GM23338 (cell line): ENCODE data around the gene PILRB. TPM values are rescaled to one million over a fixed set of nuclear protein-coding genes. Genes with fewer than 3 reads are reported as not detected.

Experiments used
- ATAC-seq: fragments of 200-7000 bp; cut with Tn5 transposase; 3 replicates; pipeline ENCODE4 v1.9.1; 2020
- DNase-seq: peaks from one replicate; pipeline ENCODE4 v3.0.0-alpha.2; 2015; ENCODE audit warnings: low spot score
- H2AFZ ChIP-seq: fragments of 200-600 bp; sonication (generic); 2 replicates; pipeline ENCODE4 v1.8.0; 2016; ENCODE audit warnings: antibody characterized with exemption, mild to moderate bottlenecking, moderate library complexity
- H3F3A ChIP-seq: fragments of 200-600 bp; sonication (generic); replicated peaks from 2 replicates; pipeline ENCODE4 v1.8.0; 2017; ENCODE audit warnings: antibody characterized with exemption, mixed run types, low read depth
- H3K27ac ChIP-seq: fragments of 200-600 bp; sonication (generic); 2 replicates; pipeline ENCODE4 v1.6.1; 2016; ENCODE audit warnings: low read depth
- H3K27me3 ChIP-seq: fragments of 200-600 bp; sonication (generic); 2 replicates; pipeline ENCODE4 v1.8.0; 2016; ENCODE audit warnings: mild to moderate bottlenecking, mixed run types, moderate library complexity; ENCODE audit not compliant: insufficient read depth
- H3K36me3 ChIP-seq: fragments of 200-600 bp; sonication (generic); 2 replicates; pipeline ENCODE4 v1.8.0; 2016; ENCODE audit warnings: mild to moderate bottlenecking; ENCODE audit not compliant: insufficient read depth
- H3K4me1 ChIP-seq: fragments of 200-600 bp; sonication (generic); 2 replicates; pipeline ENCODE4 v1.8.0; 2016; ENCODE audit warnings: mild to moderate bottlenecking, moderate library complexity; ENCODE audit not compliant: insufficient read depth
- H3K4me2 ChIP-seq: fragments of 200-600 bp; sonication (generic); 2 replicates; pipeline ENCODE4 v1.7.1; 2017; ENCODE audit warnings: mixed run types
- H3K4me3 ChIP-seq: fragments of 200-600 bp; sonication (generic); 2 replicates; pipeline ENCODE4 v1.6.1; 2016; ENCODE audit warnings: mixed run types
- H3K79me2 ChIP-seq: fragments of 200-600 bp; sonication (generic); replicated peaks from 2 replicates; pipeline ENCODE4 v1.8.0; 2017; ENCODE audit warnings: mild to moderate bottlenecking; ENCODE audit not compliant: insufficient read depth
- H3K9me2 ChIP-seq: fragments of 200-600 bp; sonication (generic); 2 replicates; pipeline ENCODE4 v1.8.0; 2017; ENCODE audit not compliant: insufficient read depth
- H4K20me1 ChIP-seq: fragments of 200-600 bp; sonication (generic); replicated peaks from 2 replicates; pipeline ENCODE4 v1.8.0; 2017; ENCODE audit warnings: mild to moderate bottlenecking; ENCODE audit not compliant: insufficient read depth
- H3K27ac Mint-ChIP-seq: 2 replicates; pipeline ENCODE4 v1.8.0; 2020; ENCODE audit warnings: inconsistent platforms, mild to moderate bottlenecking, moderate library complexity, mixed read lengths
- H3K27me3 Mint-ChIP-seq: 3 replicates; pipeline ENCODE4 v1.8.0; 2022; ENCODE audit warnings: low read depth, mild to moderate bottlenecking, moderate library complexity, mixed read lengths, inconsistent platforms; ENCODE audit not compliant: insufficient read depth, poor library complexity
- H3K36me3 Mint-ChIP-seq: 3 replicates; pipeline ENCODE4 v1.8.0; 2021; ENCODE audit warnings: low read depth, mild to moderate bottlenecking, inconsistent platforms, moderate library complexity, mixed read lengths
- H3K4me1 Mint-ChIP-seq: 3 replicates; pipeline ENCODE4 v1.8.0; 2020; ENCODE audit warnings: mild to moderate bottlenecking, inconsistent platforms, mixed read lengths
- H3K4me3 Mint-ChIP-seq: 3 replicates; pipeline ENCODE4 v1.8.0; 2021; ENCODE audit warnings: moderate library complexity, mild to moderate bottlenecking, inconsistent platforms, mixed read lengths
- H3K9me3 Mint-ChIP-seq: 3 replicates; pipeline ENCODE4 v1.8.0; 2020; ENCODE audit warnings: moderate library complexity, mild to moderate bottlenecking, inconsistent platforms, mixed read lengths
- CTCF ChIP-seq, 2 experiments: fragments of 200-600 bp in 1 of 2; sonication (generic) in 1 of 2; conservative IDR thresholded peaks; 2 replicates each; pipeline versions ENCODE4 v1.5.1 to v1.6.1; 2016 to 2017; ENCODE audit warnings: antibody characterized with exemption in 2 of 2, low read depth in 2 of 2, mild to moderate bottlenecking in 2 of 2, moderate library complexity in 1 of 2
- EZH2 ChIP-seq: fragments of 200-600 bp; sonication (generic); IDR thresholded peaks from one replicate; pipeline ENCODE4 v1.8.0; 2017; ENCODE audit warnings: antibody characterized with exemption, mild to moderate bottlenecking, low read depth; ENCODE audit not compliant: unreplicated experiment
- EZH2phosphoT487 ChIP-seq: fragments of 200-600 bp; sonication (generic); IDR thresholded peaks from one replicate; pipeline ENCODE4 v1.8.1; 2018; ENCODE audit warnings: antibody characterized with exemption; ENCODE audit not compliant: unreplicated experiment
- JUNB ChIP-seq: IDR thresholded peaks from one replicate; pipeline ENCODE4 v1.6.1; 2016; ENCODE audit warnings: antibody characterized with exemption; ENCODE audit not compliant: unreplicated experiment
- NANOG ChIP-seq: IDR thresholded peaks from 2 replicates; pipeline ENCODE4 v1.6.1; 2016; ENCODE audit warnings: antibody characterized with exemption, borderline replicate concordance
- POLR2AphosphoS5 ChIP-seq: IDR thresholded peaks from 2 replicates; pipeline ENCODE4 v1.6.1; 2016; ENCODE audit warnings: antibody characterized with exemption, low read depth
- REST ChIP-seq: IDR thresholded peaks from one replicate; pipeline ENCODE4 v1.6.1; 2018; ENCODE audit warnings: antibody characterized with exemption; ENCODE audit not compliant: unreplicated experiment
- STAT1 ChIP-seq: IDR thresholded peaks from one replicate; pipeline ENCODE4 v1.6.1; 2016; ENCODE audit warnings: antibody characterized with exemption; ENCODE audit not compliant: unreplicated experiment
- ZNF114 ChIP-seq: fragments of 250-450 bp; sonication (Bioruptor Pico); IDR thresholded peaks from 2 replicates; pipeline ENCODE4 v1.5.0; 2020; ENCODE audit warnings: mild to moderate bottlenecking, moderate library complexity
- ZNF331 ChIP-seq: fragments of 250-450 bp; sonication (Bioruptor Pico); IDR thresholded peaks from 2 replicates; pipeline ENCODE4 v1.5.0; 2020; ENCODE audit warnings: low read depth, mild to moderate bottlenecking, moderate library complexity
- polyA plus RNA-seq: library from polyadenylated mRNA; unstranded; fragments of >200 nt; fragmentation: Nextera tagmentation; extraction: Ambion mirVana; gene quantifications from 2 replicates; pipeline ENCODE4 v1.2.1, GENCODE V29; 2016
- total RNA-seq: library from RNA; depleted of rRNA; stranded (reverse); fragments of >200 nt; shearing (Covaris generic); gene quantifications from 2 replicates; pipeline ENCODE4 v1.2.3, GENCODE V29; 2014
- TF ChIP-seq, protein P1 (sequence below): IDR thresholded peaks from 2 replicates; pipeline ENCODE4 v1.6.1; 2016; ENCODE audit warnings: antibody characterized with exemption
- TF ChIP-seq, protein P2 (sequence below): fragments of 250-450 bp; sonication (Bioruptor Pico); IDR thresholded peaks from 2 replicates; pipeline ENCODE4 v1.5.0; 2020; ENCODE audit warnings: mild to moderate bottlenecking, moderate library complexity

The PILRB gene
- total and polyA plus RNA-seq, 2 experiments from 2014 or later = 25.3 to 43.0 TPM

- TF ChIP-seq REST (no peak), EZH2phosphoT487 (no peak), EZH2 (no peak), POLR2AphosphoS5 (no peak), NANOG (no peak), ZNF114 (no peak), CTCF (conservative IDR thresholded peaks at IDR 0.05; ENCODE audit: low read depth in 2 of 2) (no peak), JUNB (no peak), STAT1 (no peak), ZNF331 (CRISPR knock-in tag) (no peak)
- TF ChIP-seq, protein P1, sequence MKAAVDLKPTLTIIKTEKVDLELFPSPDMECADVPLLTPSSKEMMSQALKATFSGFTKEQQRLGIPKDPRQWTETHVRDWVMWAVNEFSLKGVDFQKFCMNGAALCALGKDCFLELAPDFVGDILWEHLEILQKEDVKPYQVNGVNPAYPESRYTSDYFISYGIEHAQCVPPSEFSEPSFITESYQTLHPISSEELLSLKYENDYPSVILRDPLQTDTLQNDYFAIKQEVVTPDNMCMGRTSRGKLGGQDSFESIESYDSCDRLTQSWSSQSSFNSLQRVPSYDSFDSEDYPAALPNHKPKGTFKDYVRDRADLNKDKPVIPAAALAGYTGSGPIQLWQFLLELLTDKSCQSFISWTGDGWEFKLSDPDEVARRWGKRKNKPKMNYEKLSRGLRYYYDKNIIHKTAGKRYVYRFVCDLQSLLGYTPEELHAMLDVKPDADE = no peak
Observed at GRCh38 chr7:100401811-100402210, 43.9 kb downstream of the PILRB start (continued).

GRCh38 chr7:100402241-100402640, 44.3 kb downstream of the PILRB start:
- peaks cover 6% of the 10 kb centered on the region for H3K27me3 Mint-ChIP-seq
- H3K4me3 Mint-ChIP-seq = no peak overlapping the region
- Histone ChIP-seq H3K9me2 (no peaks in the 10 kb centered on the region), H3K4me1 (peaks cover 10% of the 10 kb centered on the region), H3K4me2 (no peak overlapping the region), H3K27me3 (0 out of 2 replicates have a peak, but pooled peaks cover 8% of the 10 kb centered on the region), H4K20me1 (no peaks in the 10 kb centered on the region; the same call in 1 of the 2 replicates), H3K27ac (no peak overlapping the region), H2AFZ (no peak overlapping the region), H3K36me3 (no peaks in the 10 kb centered on the region), H3F3A (no peaks in the 10 kb centered on the region), H3K4me3 (no peak overlapping the region), H3K79me2 (no peaks in the 10 kb centered on the region)
- peaks cover 18% of the 10 kb centered on the region for H3K4me1 Mint-ChIP-seq
- H3K9me3 Mint-ChIP-seq = no peaks in the 10 kb centered on the region
- H3K27ac Mint-ChIP-seq = no peak overlapping the region
- DNase-seq = no peak
- ATAC-seq = no peak
- H3K36me3 Mint-ChIP-seq = no peaks in the 10 kb centered on the region
- TF ChIP-seq EZH2 = no peak
- TF ChIP-seq JUNB = no peak
- TF ChIP-seq POLR2AphosphoS5 = no peak
- TF ChIP-seq, protein P2, sequence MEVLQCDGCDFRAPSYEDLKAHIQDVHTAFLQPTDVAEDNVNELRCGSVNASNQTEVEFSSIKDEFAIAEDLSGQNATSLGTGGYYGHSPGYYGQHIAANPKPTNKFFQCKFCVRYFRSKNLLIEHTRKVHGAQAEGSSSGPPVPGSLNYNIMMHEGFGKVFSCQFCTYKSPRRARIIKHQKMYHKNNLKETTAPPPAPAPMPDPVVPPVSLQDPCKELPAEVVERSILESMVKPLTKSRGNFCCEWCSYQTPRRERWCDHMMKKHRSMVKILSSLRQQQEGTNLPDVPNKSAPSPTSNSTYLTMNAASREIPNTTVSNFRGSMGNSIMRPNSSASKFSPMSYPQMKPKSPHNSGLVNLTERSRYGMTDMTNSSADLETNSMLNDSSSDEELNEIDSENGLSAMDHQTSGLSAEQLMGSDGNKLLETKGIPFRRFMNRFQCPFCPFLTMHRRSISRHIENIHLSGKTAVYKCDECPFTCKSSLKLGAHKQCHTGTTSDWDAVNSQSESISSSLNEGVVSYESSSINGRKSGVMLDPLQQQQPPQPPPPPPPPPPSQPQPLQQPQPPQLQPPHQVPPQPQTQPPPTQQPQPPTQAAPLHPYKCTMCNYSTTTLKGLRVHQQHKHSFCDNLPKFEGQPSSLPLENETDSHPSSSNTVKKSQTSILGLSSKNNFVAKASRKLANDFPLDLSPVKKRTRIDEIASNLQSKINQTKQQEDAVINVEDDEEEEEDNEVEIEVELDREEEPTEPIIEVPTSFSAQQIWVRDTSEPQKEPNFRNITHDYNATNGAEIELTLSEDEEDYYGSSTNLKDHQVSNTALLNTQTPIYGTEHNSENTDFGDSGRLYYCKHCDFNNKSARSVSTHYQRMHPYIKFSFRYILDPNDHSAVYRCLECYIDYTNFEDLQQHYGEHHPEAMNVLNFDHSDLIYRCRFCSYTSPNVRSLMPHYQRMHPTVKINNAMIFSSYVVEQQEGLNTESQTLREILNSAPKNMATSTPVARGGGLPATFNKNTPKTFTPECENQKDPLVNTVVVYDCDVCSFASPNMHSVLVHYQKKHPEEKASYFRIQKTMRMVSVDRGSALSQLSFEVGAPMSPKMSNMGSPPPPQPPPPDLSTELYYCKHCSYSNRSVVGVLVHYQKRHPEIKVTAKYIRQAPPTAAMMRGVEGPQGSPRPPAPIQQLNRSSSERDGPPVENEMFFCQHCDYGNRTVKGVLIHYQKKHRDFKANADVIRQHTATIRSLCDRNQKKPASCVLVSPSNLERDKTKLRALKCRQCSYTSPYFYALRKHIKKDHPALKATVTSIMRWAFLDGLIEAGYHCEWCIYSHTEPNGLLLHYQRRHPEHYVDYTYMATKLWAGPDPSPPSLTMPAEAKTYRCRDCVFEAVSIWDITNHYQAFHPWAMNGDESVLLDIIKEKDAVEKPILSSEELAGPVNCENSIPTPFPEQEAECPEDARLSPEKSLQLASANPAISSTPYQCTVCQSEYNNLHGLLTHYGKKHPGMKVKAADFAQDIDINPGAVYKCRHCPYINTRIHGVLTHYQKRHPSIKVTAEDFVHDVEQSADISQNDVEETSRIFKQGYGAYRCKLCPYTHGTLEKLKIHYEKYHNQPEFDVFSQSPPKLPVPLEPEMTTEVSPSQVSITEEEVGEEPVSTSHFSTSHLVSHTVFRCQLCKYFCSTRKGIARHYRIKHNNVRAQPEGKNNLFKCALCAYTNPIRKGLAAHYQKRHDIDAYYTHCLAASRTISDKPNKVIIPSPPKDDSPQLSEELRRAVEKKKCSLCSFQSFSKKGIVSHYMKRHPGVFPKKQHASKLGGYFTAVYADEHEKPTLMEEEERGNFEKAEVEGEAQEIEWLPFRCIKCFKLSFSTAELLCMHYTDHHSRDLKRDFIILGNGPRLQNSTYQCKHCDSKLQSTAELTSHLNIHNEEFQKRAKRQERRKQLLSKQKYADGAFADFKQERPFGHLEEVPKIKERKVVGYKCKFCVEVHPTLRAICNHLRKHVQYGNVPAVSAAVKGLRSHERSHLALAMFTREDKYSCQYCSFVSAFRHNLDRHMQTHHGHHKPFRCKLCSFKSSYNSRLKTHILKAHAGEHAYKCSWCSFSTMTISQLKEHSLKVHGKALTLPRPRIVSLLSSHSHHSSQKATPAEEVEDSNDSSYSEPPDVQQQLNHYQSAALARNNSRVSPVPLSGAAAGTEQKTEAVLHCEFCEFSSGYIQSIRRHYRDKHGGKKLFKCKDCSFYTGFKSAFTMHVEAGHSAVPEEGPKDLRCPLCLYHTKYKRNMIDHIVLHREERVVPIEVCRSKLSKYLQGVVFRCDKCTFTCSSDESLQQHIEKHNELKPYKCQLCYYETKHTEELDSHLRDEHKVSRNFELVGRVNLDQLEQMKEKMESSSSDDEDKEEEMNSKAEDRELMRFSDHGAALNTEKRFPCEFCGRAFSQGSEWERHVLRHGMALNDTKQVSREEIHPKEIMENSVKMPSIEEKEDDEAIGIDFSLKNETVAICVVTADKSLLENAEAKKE = no peak
- TF ChIP-seq ZNF114 = no peak
